H1 (cell line): Measurements from ENCODE around the gene LLGL2. TPM values are rescaled to one million over a fixed set of nuclear protein-coding genes. Genes with fewer than 3 reads are reported as not detected.

Experiments
- CTCF ChIA-PET: fragments of 300-600 bp; sonication (Branson Sonifier 250); formaldehyde crosslinking; loops from one replicate; lab custom pipeline; 2021; ENCODE audit not compliant: partially characterized antibody; lab: Charles Lee
- POLR2A ChIA-PET: fragments of 300-600 bp; sonication (Branson Sonifier 250); formaldehyde crosslinking; loops from one replicate; lab custom pipeline; 2021; ENCODE audit warnings: inconsistent platforms; ENCODE audit not compliant: partially characterized antibody; lab: Charles Lee
- DNase-seq, 2 experiments: peaks; one replicate each; pipeline versions ENCODE4 v3.0.0 to v3.0.0-alpha.2; 2010 to 2022; ENCODE audit warnings: low spot score in 2 of 2, low read depth in 1 of 2, mixed read lengths in 1 of 2
- FAIRE-seq: peaks from 2 replicates; lab custom pipeline; 2011; peaks lifted over from hg19 to GRCh38; lab: Jason Lieb, UNC
- H2AFZ ChIP-seq: 2 replicates; pipeline ENCODE4 v1.8.1; 2012; ENCODE audit warnings: low read length, inconsistent platforms
- H2AK5ac ChIP-seq: 2 replicates; pipeline ENCODE4 v1.6.1; 2013; ENCODE audit warnings: low read depth, low read length
- H2BK120ac ChIP-seq: replicated peaks from 2 replicates; pipeline ENCODE3; 2013; ENCODE audit warnings: low read depth, low read length, inconsistent platforms
- H2BK12ac ChIP-seq: 2 replicates; pipeline ENCODE4 v1.6.1; 2013; ENCODE audit warnings: low read depth, low read length
- H2BK15ac ChIP-seq: 2 replicates; pipeline ENCODE4 v1.6.1; 2013; ENCODE audit warnings: low read length
- H2BK20ac ChIP-seq: 2 replicates; pipeline ENCODE4 v1.6.1; 2013; ENCODE audit warnings: low read length
- H2BK5ac ChIP-seq: 2 replicates; pipeline ENCODE4 v1.6.1; 2013; ENCODE audit warnings: low read depth, low read length
- H3K14ac ChIP-seq: 2 replicates; pipeline ENCODE4 v1.6.1; 2013; ENCODE audit warnings: inconsistent platforms; ENCODE audit not compliant: insufficient read length
- H3K18ac ChIP-seq: 2 replicates; pipeline ENCODE4 v1.6.1; 2013; ENCODE audit warnings: low read length; ENCODE audit errors: extremely low read depth
- H3K23ac ChIP-seq: 2 replicates; pipeline ENCODE4 v1.6.1; 2013; ENCODE audit warnings: inconsistent platforms; ENCODE audit not compliant: insufficient read length
- H3K23me2 ChIP-seq: 2 replicates; pipeline ENCODE4 v1.6.1; 2013; ENCODE audit warnings: low read depth, low read length
- H3K27ac ChIP-seq: 2 replicates; pipeline ENCODE4 v1.6.1; 2011; ENCODE audit warnings: low read depth, low read length, inconsistent platforms
- H3K27me3 ChIP-seq, 4 experiments: replicated peaks in 1 of 4; 1 replicate in 1 of 4; 2 replicates in 3 of 4; pipeline versions ENCODE4 v1.6.1 to v1.8.1; 2011 to 2013; ENCODE audit warnings: low read length in 3 of 4, mild to moderate bottlenecking in 3 of 4, inconsistent platforms in 2 of 4, mixed read lengths in 2 of 4, moderate library complexity in 1 of 4; ENCODE audit not compliant: control insufficient read depth in 3 of 4, insufficient read depth in 3 of 4; ENCODE audit errors: extremely low read depth in 1 of 4
- H3K36me3 ChIP-seq, 4 experiments: 2 replicates each; pipeline versions ENCODE4 v1.6.1 to v1.8.1; 2011 to 2013; ENCODE audit warnings: mild to moderate bottlenecking in 4 of 4, low read length in 3 of 4, moderate library complexity in 2 of 4, control low read depth in 1 of 4, inconsistent platforms in 1 of 4; ENCODE audit not compliant: insufficient read depth in 4 of 4, control insufficient read depth in 2 of 4
- H3K4ac ChIP-seq: replicated peaks from 2 replicates; pipeline ENCODE3; 2013; ENCODE audit warnings: low read length, low read depth, mixed read lengths, inconsistent platforms; ENCODE audit not compliant: insufficient read length
- H3K4me1 ChIP-seq, 4 experiments: replicated peaks in 1 of 4; 1 replicate in 1 of 4; 2 replicates in 3 of 4; pipeline versions ENCODE4 v1.6.1 to v1.8.1; 2011 to 2013; ENCODE audit warnings: low read length in 3 of 4, inconsistent platforms in 2 of 4, mixed read lengths in 1 of 4; ENCODE audit not compliant: insufficient read depth in 4 of 4, control insufficient read depth in 3 of 4
- H3K4me2 ChIP-seq, 2 experiments: 2 replicates each; pipeline versions ENCODE4 v1.6.1 to v1.8.1; 2011 to 2013; ENCODE audit warnings: low read depth in 2 of 2, low read length in 2 of 2, control low read depth in 1 of 2, inconsistent platforms in 1 of 2, mild to moderate bottlenecking in 1 of 2; ENCODE audit not compliant: insufficient read depth in 1 of 2
- H3K4me3 ChIP-seq, 4 experiments: fragments of 200-600, 300-600 bp in 1 of 4; sonication (generic), shearing (Covaris generic), sonication (Bioruptor Twin) in 1 of 4; 2 replicates each; pipeline versions ENCODE4 v1.5.1 to v1.8.1; 2011 to 2016; ENCODE audit warnings: low read length in 4 of 4, low read depth in 3 of 4, control low read depth in 2 of 4, inconsistent platforms in 2 of 4, mild to moderate bottlenecking in 2 of 4, mixed read lengths in 1 of 4, moderate library complexity in 1 of 4; ENCODE audit not compliant: insufficient read depth in 2 of 4; ENCODE audit errors: extremely low read depth in 1 of 4
- H3K56ac ChIP-seq: replicated peaks from 2 replicates; pipeline ENCODE3; 2013; ENCODE audit warnings: low read depth, mild to moderate bottlenecking, mixed read lengths, low read length, inconsistent platforms; ENCODE audit not compliant: insufficient read length
- H3K79me1 ChIP-seq: 2 replicates; pipeline ENCODE4 v1.6.1; 2013; ENCODE audit warnings: low read depth, low read length, control low read depth
- H3K79me2 ChIP-seq, 2 experiments: 2 replicates each; pipeline versions ENCODE4 v1.6.1 to v1.8.1; 2012 to 2013; ENCODE audit warnings: low read length in 2 of 2, mild to moderate bottlenecking in 2 of 2, inconsistent platforms in 1 of 2; ENCODE audit not compliant: insufficient read depth in 2 of 2, control insufficient read depth in 1 of 2
- H3K9ac ChIP-seq, 4 experiments: replicated peaks in 1 of 4; 1 replicate in 1 of 4; 2 replicates in 3 of 4; pipeline versions ENCODE4 v1.6.1 to v1.8.1; 2011 to 2013; ENCODE audit warnings: low read depth in 3 of 4, low read length in 3 of 4, control low read depth in 2 of 4, mild to moderate bottlenecking in 2 of 4, moderate library complexity in 2 of 4, inconsistent platforms in 1 of 4; ENCODE audit errors: extremely low read depth in 1 of 4
- H3K9me3 ChIP-seq, 2 experiments: 2 replicates each; pipeline versions ENCODE4 v1.6.1 to v1.8.1; 2012 to 2013; ENCODE audit warnings: mild to moderate bottlenecking in 2 of 2, moderate library complexity in 2 of 2, control low read depth in 1 of 2, inconsistent platforms in 1 of 2, low read depth in 1 of 2, low read length in 1 of 2, mixed read lengths in 1 of 2; ENCODE audit not compliant: insufficient read depth in 2 of 2
- H4K20me1 ChIP-seq, 2 experiments: replicated peaks in 1 of 2; 2 replicates each; pipeline versions ENCODE3 to v1.8.1; 2011 to 2013; ENCODE audit warnings: inconsistent platforms in 2 of 2, low read length in 2 of 2, mild to moderate bottlenecking in 1 of 2; ENCODE audit not compliant: insufficient read depth in 2 of 2, control insufficient read depth in 1 of 2
- H4K5ac ChIP-seq: 2 replicates; pipeline ENCODE4 v1.6.1; 2013; ENCODE audit warnings: low read length, low read depth, mixed read lengths, inconsistent platforms; ENCODE audit not compliant: insufficient read length
- H4K8ac ChIP-seq: 2 replicates; pipeline ENCODE4 v1.8.0; 2013; ENCODE audit warnings: mild to moderate bottlenecking, moderate library complexity, low read length, inconsistent platforms; ENCODE audit not compliant: insufficient read depth; ENCODE audit errors: extremely low read depth
- H4K91ac ChIP-seq: replicated peaks from 2 replicates; pipeline ENCODE3; 2013; ENCODE audit warnings: low read length, mixed read lengths, inconsistent platforms; ENCODE audit not compliant: insufficient read length
- ATF3 ChIP-seq: IDR thresholded peaks from 2 replicates; pipeline ENCODE4 v1.6.1; 2011; ENCODE audit warnings: low read depth, mild to moderate bottlenecking, low read length; ENCODE audit not compliant: insufficient read depth
- BACH1 ChIP-seq: IDR thresholded peaks from 2 replicates; pipeline ENCODE4 v1.6.1; 2012; ENCODE audit warnings: low read length, improper control_type of control experiment
- GTF2F1 ChIP-seq: IDR thresholded peaks from 2 replicates; pipeline ENCODE4 v1.6.1; 2012; ENCODE audit warnings: low read depth, low read length, improper control_type of control experiment, borderline replicate concordance
- HDAC2 ChIP-seq, 2 experiments: fragments of 300-600 bp in 1 of 2; sonication (generic) in 1 of 2; IDR thresholded peaks; 2 replicates each; pipeline ENCODE4 v1.6.1; 2011 to 2012; ENCODE audit warnings: low read depth in 2 of 2, low read length in 2 of 2, mild to moderate bottlenecking in 2 of 2, moderate library complexity in 2 of 2, borderline replicate concordance in 1 of 2, inconsistent platforms in 1 of 2
- JUND ChIP-seq: IDR thresholded peaks from 2 replicates; pipeline ENCODE4 v1.6.1; 2011; ENCODE audit warnings: mild to moderate bottlenecking, improper control_type of control experiment, low read length
- POLR2AphosphoS5 ChIP-seq: IDR thresholded peaks from 2 replicates; pipeline ENCODE4 v1.6.1; 2011; ENCODE audit warnings: low read depth, low read length
- RBBP5 ChIP-seq: IDR thresholded peaks from 2 replicates; pipeline ENCODE4 v1.7.1; 2012; ENCODE audit warnings: low read depth, mild to moderate bottlenecking, inconsistent platforms, low read length, moderate library complexity, borderline replicate concordance
- RFX5 ChIP-seq: IDR thresholded peaks from 2 replicates; pipeline ENCODE4 v1.6.1; 2011; ENCODE audit warnings: low read depth, low read length, improper control_type of control experiment, borderline replicate concordance
- RXRA ChIP-seq: IDR thresholded peaks from 2 replicates; pipeline ENCODE4 v1.6.1; 2011; ENCODE audit warnings: low read depth, mild to moderate bottlenecking, low read length, moderate library complexity; ENCODE audit not compliant: insufficient read depth
- SAP30 ChIP-seq: fragments of 300-600 bp; sonication (generic); IDR thresholded peaks from 2 replicates; pipeline ENCODE4 v1.7.1; 2012; ENCODE audit warnings: low read length, moderate library complexity, mild to moderate bottlenecking, inconsistent platforms; ENCODE audit not compliant: insufficient read depth, insufficient replicate concordance
- WGBS, 2 experiments: shearing (Covaris generic) in 1 of 2; methylation state at CpG; one replicate each; pipeline versions ENCODE4 v1.1.6 to v1.1.7; 2013 to 2015; ENCODE audit warnings: low lambda C conversion rate in 2 of 2, mixed read lengths in 2 of 2, inconsistent platforms in 1 of 2, low coverage in 1 of 2, missing lambda C conversion rate in 1 of 2; ENCODE audit not compliant: insufficient replicate concordance in 2 of 2, insufficient coverage in 1 of 2, insufficient read length in 1 of 2; ENCODE audit errors: extremely low coverage in 1 of 2, missing lambda C conversion rate in 1 of 2; 5-methylcytosine and 5-hydroxymethylcytosine counted together
- polyA plus RNA-seq, 7 experiments: library from polyadenylated mRNA; depleted of rRNA in 3 of 7; stranded (reverse) in 5 of 7; unstranded in 2 of 7; fragments of >200 nt in 5 of 7; fragments of 200-250 nt in 2 of 7; gene quantifications; 1 replicate in 5 of 7; 2 replicates in 1 of 7; 4 replicates in 1 of 7; pipeline versions ENCODE4 v1.2.1 to v1.2.3, GENCODE V29; 2011 to 2013; ENCODE audit warnings: missing spikeins in 2 of 7, mixed read lengths in 2 of 7
- total RNA-seq: library from RNA; stranded (reverse); fragmentation: NEBNext Ultra II Directional; extraction: Animal tissue kit (Norgen Biotek cat#: 25700); gene quantifications from 2 replicates; pipeline ENCODE4 v1.2.1, GENCODE V29; 2021

LLGL2 gene
- total and polyA plus RNA-seq, 2 of the 8 experiments (the other 6 are each of a cell fraction or from before 2014, with no cell fraction given), result 64.5 to 77.1 TPM

DNA sequence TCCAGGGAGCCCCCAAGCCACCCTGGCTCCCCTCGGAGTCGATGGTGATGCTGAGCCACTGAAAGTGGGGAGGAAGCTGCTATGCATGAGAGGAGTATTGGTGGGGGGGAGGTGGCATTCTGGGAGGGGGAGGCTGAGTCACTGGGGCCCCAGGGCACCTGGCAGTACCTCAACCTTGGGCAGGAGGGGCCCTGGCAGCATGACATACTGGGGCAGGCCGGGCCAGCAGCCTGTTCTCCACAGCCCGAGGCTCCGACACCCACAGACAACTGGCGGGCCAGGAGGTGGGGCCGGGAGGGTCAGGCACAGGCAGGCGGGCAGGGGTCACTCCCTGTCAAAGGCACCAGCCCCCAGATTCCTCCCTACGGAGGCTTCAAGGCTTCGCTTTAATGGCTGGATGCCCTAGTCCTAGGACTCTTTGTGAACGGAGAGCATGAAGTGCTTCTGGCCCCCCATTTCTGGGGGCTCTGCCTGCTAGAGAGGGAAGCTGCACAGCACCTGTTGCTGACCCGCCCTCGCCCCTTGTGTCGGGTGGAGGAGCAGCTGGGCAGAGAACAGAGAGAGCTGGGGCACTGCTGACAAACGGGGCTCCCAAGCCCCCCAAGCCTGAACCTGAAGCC is 11.1 kb upstream of the LLGL2 start:
- H3K9ac ChIP-seq, result peak overlapping the region in 3 of 4 experiments; percentile 45 to 77 (median 67); a peak in 6 of 7 replicates
- DNase-seq (no peak), FAIRE-seq (no peak)
- no peak overlapping the region for H2AFZ ChIP-seq
- H3K23me2 ChIP-seq, result peaks cover 18% of the 10 kb centered on the region
- no peaks in the 10 kb centered on the region for H3K27me3 ChIP-seq
- peaks cover 3% of the 10 kb centered on the region for H3K79me1 ChIP-seq
- no peak overlapping the region for H3K14ac ChIP-seq
- H3K4me1 ChIP-seq, result peaks cover 0 to 14% (median 8%) of the 10 kb centered on the region in 4 experiments; a peak in 6 of 7 replicates
- H2BK12ac ChIP-seq, result peak overlapping the region; percentile 68; the same call in 1 of the 2 replicates
- H3K36me3 ChIP-seq, result peaks cover 0 to 7% (median 1%) of the 10 kb centered on the region in 4 experiments; a peak in 3 of 8 replicates
- H2BK5ac ChIP-seq, result peak overlapping the region; percentile 52; the same call in 1 of the 2 replicates
- no peak overlapping the region for H4K91ac ChIP-seq
- no peak overlapping the region for H3K23ac ChIP-seq
- peak overlapping the region; percentile 42 for H3K56ac ChIP-seq
- H3K4me2 ChIP-seq, result peak overlapping the region; percentile 86 to 95
- no peaks in the 10 kb centered on the region for H3K9me3 ChIP-seq
- CTCF ChIA-PET, result interaction anchor here (0.6 to 3.9 kb wide), 6 partner anchors 10 to 391 kb away, joined by 3 to 31 read pairs (median 4); no protein-coding TSS in a partner anchor
- peak overlapping the region; percentile 72 to 92 (median 82) for H3K4me3 ChIP-seq
- H4K8ac ChIP-seq, result peak overlapping the region; percentile 22; the same call in 1 of the 2 replicates
- H3K27ac ChIP-seq, result peak overlapping the region; percentile 59; the same call in 1 of the 2 replicates
- no peak overlapping the region for H2AK5ac ChIP-seq
- H3K79me2 ChIP-seq, result peaks cover 0 to 16% of the 10 kb centered on the region in 2 experiments; a peak in 1 of 4 replicates
- H2BK15ac ChIP-seq, result 0 out of 2 replicates have a peak overlapping the region, but pooled peaks have one; percentile 46
- no peak overlapping the region for H2BK20ac ChIP-seq
- no peak overlapping the region for H3K4ac ChIP-seq
- TF ChIP-seq JUND (no peak), RFX5 (0 out of 2 replicates have a peak, but pooled peaks have one; percentile 22), POLR2AphosphoS5 (no peak), ATF3 (no peak), RXRA (no peak), BACH1 (no peak), HDAC2 (IDR thresholded peaks at IDR 0.05; ENCODE audit: borderline replicate concordance in 1 of 2, low read depth in 2 of 2, low read length in 2 of 2) (no peak), RBBP5 (no peak), SAP30 (peak; percentile 50), GTF2F1 (no peak)
- H2BK120ac ChIP-seq, result no peak overlapping the region
- H4K5ac ChIP-seq, result no peak overlapping the region
- H4K20me1 ChIP-seq, result peaks cover 2 to 36% of the 10 kb centered on the region in 2 experiments
- 28% methylated on average over 15 of the region's 15 CpGs; no CpG with 5 or more reads in 1 of the 2 experiments for WGBS, 2 experiments
- POLR2A ChIA-PET, result interaction anchor here (0.8 to 4.5 kb wide), 5 partner anchors 10 to 29 kb away, joined by 3 to 35 read pairs (median 3); no protein-coding TSS in a partner anchor
- no peak overlapping the region for H3K18ac ChIP-seq
